Tibial nerve (tissue), 4 donors: ENCODE measurements around the gene FAM110D. TPM values are rescaled to one million over a fixed set of nuclear protein-coding genes. Genes with fewer than 3 reads are reported as not detected.

Experiments
- DNase-seq, 2 donors: peaks; one replicate each; pipeline ENCODE4 v3.0.0-alpha.2; 2019; ENCODE audit warnings: low spot score in 2 of 2
- H3K27ac ChIP-seq, 4 donors: fragments of 200-600 bp; sonication (generic) in 3 of 4; one replicate each; pipeline ENCODE4 v1.5.1; 2017 to 2019; ENCODE audit warnings: mild to moderate bottlenecking in 1 of 4
- H3K27me3 ChIP-seq, 2 donors: fragments of 200-600 bp; sonication (generic) in 1 of 2; one replicate each; pipeline versions ENCODE4 v1.5.1 to v1.6.0; 2017 to 2019
- H3K36me3 ChIP-seq, 3 donors: fragments of 200-600 bp; sonication (generic); one replicate each; pipeline ENCODE4 v1.5.1; 2018 to 2019
- H3K4me1 ChIP-seq, 4 donors: fragments of 200-600 bp; sonication (generic) in 3 of 4; one replicate each; pipeline ENCODE4 v1.5.1; 2017 to 2019
- H3K4me3 ChIP-seq, 4 donors: fragments of 200-600 bp; sonication (generic) in 3 of 4; one replicate each; pipeline ENCODE4 v1.5.1; 2017 to 2019; ENCODE audit warnings: mild to moderate bottlenecking in 1 of 4, moderate library complexity in 1 of 4
- H3K9me3 ChIP-seq, 4 donors: fragments of 200-600 bp; sonication (generic) in 3 of 4; one replicate each; pipeline ENCODE4 v1.5.1; 2017 to 2019
- CTCF ChIP-seq, 5 experiments: fragments of 200-600 bp in 3 of 5; fragments of 450-650 bp in 2 of 5; sonication (generic) in 3 of 5; IDR thresholded peaks; one replicate each; pipeline ENCODE4 v1.5.1; 2016 to 2019; ENCODE audit warnings: antibody characterized with exemption in 5 of 5, mild to moderate bottlenecking in 3 of 5, moderate library complexity in 2 of 5
- EP300 ChIP-seq, 2 donors: sonication (generic); formaldehyde crosslinking; IDR thresholded peaks; one replicate each; pipeline ENCODE4 v1.6.1; 2017; ENCODE audit warnings: antibody characterized with exemption in 2 of 2, mild to moderate bottlenecking in 1 of 2
- POLR2A ChIP-seq, 2 donors: fragments of 450-650 bp; IDR thresholded peaks; one replicate each; pipeline ENCODE4 v1.6.1; 2017; ENCODE audit warnings: antibody characterized with exemption in 2 of 2, mild to moderate bottlenecking in 2 of 2, moderate library complexity in 2 of 2
- WGBS, 2 donors: methylation state at CpG; one replicate each; pipeline ENCODE4 v1.1.5; 2018; 5-methylcytosine and 5-hydroxymethylcytosine counted together
- total RNA-seq, 4 donors: library from RNA; depleted of rRNA; stranded (reverse); fragments of >200 nt; gene quantifications; one replicate each; pipeline ENCODE4 v1.1.0, GENCODE V29; 2016

FAM110D gene
- total RNA-seq, 4 donors from 2014 or later, result 11.9 to 22.7 (median 14.2) TPM

DNA sequence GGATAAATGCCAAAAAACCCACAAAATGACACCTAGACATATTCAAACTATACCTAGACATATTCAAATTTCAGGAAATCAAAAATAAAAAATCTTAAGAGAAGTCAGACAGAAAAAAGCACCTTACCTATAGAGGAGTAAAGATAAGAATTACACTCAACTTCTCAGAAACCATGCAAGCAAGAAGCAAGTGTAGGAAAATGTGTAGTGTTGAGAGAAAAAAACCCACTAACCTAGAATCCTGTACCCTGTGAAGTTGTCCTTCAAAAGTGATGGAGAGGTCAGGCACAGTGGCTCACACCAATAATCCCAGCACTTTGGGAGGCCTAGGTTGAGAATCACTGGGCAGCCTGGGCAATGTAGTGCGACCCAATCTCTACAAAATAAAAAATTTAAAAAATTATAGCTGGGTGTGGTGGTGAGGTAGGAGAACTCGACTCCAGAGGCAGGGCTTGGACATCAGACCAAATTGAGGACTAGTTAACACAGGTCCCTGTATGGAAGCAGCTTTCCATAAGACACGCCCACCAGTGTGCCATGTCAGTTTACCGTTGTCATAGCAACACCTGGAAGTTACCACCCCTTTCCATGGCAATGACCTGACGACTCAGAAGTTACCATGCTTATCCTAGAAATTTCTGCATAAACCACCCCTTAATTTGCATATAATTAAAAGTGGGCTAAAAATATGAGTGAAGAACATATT is 26.6 kb upstream of the FAM110D start:
- no peaks in the 10 kb centered on the region for H3K36me3 ChIP-seq
- TF ChIP-seq POLR2A (IDR thresholded peaks at IDR 0.05) (no peak), EP300 (IDR thresholded peaks at IDR 0.05) (no peak), CTCF (IDR thresholded peaks at IDR 0.05) (no peak)
- no peak overlapping the region for H3K4me3 ChIP-seq
- WGBS, 2 donors, result 74 to 79% methylated on average over 5 of the region's 5 CpGs
- no peaks in the 10 kb centered on the region for H3K27me3 ChIP-seq
- no peak for DNase-seq
- no peaks in the 10 kb centered on the region for H3K9me3 ChIP-seq
- H3K27ac ChIP-seq, result no peak overlapping the region
- H3K4me1 ChIP-seq, result peaks cover 0 to 12% (median 9%) of the 10 kb centered on the region in 4 donors

GRCh38 chr1:26132834-26133167 is 26.1 kb upstream of the FAM110D start:
- WGBS, 2 donors, result 97 to 100% methylated on average over 2 of the region's 2 CpGs

GRCh38 chr1:26134466-26134865 is 24.4 kb upstream of the FAM110D start:
- 93 to 97% methylated on average over 3 of the region's 3 CpGs for WGBS, 2 donors
- Histone ChIP-seq H3K4me3 (no peak overlapping the region), H3K36me3 (no peaks in the 10 kb centered on the region), H3K4me1 (no peaks in the 10 kb centered on the region), H3K27me3 (no peaks in the 10 kb centered on the region), H3K9me3 (no peaks in the 10 kb centered on the region), H3K27ac (no peak overlapping the region)
- TF ChIP-seq CTCF (IDR thresholded peaks at IDR 0.05) (no peak), POLR2A (IDR thresholded peaks at IDR 0.05) (no peak), EP300 (IDR thresholded peaks at IDR 0.05) (no peak)
- DNase-seq, result no peak

More at GRCh38 chr1:26132834-26133167, 26.1 kb upstream of the FAM110D start:
- Histone ChIP-seq H3K27ac (no peak overlapping the region), H3K4me1 (peaks cover 0 to 6% (median 5%) of the 10 kb centered on the region in 4 donors), H3K36me3 (no peaks in the 10 kb centered on the region), H3K4me3 (no peak overlapping the region), H3K27me3 (no peaks in the 10 kb centered on the region), H3K9me3 (no peaks in the 10 kb centered on the region)
- DNase-seq, result no peak
- TF ChIP-seq CTCF (IDR thresholded peaks at IDR 0.05) (no peak), POLR2A (IDR thresholded peaks at IDR 0.05) (no peak), EP300 (IDR thresholded peaks at IDR 0.05) (no peak)

DNA sequence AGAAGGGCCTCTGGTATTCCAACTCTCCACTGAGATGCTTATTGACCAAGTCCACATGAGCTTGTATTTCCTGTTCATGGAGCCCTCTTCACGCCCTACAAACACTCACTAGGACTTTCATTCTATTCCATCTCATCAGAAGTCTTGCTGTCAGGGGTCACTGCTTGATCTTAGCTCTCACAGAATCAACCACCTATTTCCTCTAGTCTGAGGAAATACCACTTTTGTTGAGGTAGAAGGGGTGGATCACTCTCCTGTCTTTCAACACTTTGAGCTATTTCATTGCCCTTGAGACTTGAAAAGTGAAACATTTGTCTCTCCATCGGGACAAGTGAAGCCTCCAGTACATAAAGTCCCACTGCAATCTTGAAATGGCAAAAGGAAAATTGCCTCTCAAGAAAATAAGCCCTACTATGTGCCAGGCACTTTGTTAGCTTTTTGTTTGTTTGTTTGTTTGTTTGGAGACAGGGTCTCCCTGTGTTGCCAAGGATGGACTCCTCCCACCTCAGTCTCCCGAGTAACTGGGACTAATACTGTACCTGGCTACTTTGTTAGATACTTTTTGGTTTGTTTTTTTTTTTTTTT is 19.8 kb upstream of the FAM110D start:
- 55 to 65% methylated on average over 3 of the region's 3 CpGs for WGBS, 2 donors
- H3K27me3 ChIP-seq, result no peaks in the 10 kb centered on the region

More for the DNA sequence above, 19.8 kb upstream of the FAM110D start:
- H3K4me3 ChIP-seq, result no peak overlapping the region
- TF ChIP-seq CTCF (IDR thresholded peaks at IDR 0.05) (no peak), POLR2A (IDR thresholded peaks at IDR 0.05) (no peak), EP300 (IDR thresholded peaks at IDR 0.05) (no peak)
- no peak overlapping the region for H3K27ac ChIP-seq
- no peaks in the 10 kb centered on the region for H3K9me3 ChIP-seq
- H3K36me3 ChIP-seq, result no peaks in the 10 kb centered on the region
- no peak for DNase-seq
- H3K4me1 ChIP-seq, result no peaks in the 10 kb centered on the region
